GM18858 (cell line): ENCODE results near the gene TIGD3.

Experiments used
- ATAC-seq: cut with Tn5 transposase; IDR thresholded peaks from one replicate; pipeline ENCODE4 v1.9.1; 2021; ENCODE audit not compliant: unreplicated experiment

Gene TIGD3

DNA sequence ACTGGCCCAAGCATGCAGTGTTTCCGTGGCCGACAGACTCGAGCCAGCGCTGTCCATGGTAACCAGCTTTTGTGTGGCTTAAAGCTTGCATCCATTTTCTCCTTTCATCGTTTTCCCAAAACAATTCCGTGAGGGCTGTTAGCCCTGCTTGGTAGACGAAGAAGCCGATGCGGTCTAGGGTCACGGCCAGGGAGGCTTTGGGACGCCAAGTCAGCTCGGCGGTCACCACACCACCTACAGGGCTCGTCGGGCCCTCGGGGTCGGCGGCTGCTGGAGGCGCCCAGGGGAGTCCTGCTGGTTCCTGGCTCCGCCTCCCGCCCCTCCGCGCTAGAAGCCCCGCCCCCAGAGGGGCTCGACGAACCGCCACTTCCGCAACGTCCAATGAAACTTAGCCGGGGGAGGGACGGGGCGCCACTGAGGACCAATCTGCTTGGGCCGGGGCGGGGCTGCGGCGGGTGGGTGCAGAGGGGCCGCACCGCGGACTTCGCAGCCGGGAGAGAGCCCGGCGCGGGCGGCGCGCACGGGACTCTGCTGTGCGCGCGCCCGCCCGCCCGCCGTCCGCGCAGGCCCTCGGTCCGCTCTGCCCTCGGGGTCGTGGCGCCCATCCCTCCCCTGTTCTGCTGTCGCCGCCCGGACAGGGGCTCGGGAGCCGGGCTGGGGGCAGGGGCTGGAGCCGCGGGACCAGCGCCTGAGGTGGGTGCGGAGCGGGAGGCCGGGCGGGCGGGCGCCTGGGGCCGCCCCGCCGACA, at the start of gene TIGD3:
Gene TIGD3 (plus strand): TSS at position 487 of the 748 bp plus-strand sequence. CDS start 1,058 bp downstream, outside the sequence.
- peak; percentile 52 for ATAC-seq

DNA sequence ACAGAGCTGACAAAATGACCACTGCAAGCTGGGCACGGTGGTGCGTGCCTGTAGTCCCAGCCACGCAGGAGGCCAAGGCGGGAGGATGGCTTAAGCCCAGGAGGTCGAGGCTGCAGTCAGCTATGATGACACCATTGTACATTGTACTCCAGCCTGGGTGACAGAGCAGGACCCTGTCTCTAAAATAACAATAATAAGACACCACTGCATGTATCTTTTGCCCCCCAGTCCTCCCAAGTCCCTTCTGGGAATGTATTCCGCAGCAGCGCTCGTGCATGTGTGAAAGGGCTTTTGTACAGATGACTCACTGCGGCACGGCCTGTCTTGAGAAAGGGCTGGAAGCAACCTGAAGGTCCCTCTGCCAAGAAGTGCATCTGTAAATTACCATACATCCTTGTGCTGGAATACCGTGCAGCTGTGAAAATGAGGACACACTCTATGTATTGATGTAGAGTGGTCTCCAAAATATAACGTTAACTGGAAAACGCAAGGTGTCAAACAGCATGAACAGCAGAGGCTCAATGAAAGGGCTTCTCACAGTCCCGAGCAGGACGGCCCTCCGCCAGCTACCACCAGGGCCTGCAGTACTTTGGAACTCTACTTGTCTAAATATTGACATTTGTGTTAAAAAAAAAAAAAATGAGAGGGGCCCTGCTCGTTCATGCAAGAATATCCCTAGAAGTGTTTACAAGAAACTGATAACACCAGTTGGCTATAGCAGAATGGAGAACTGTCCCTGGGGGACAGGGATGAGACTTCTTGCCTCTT, 48.9 kb upstream of the TIGD3 start:
- ATAC-seq, result no peak

DNA sequence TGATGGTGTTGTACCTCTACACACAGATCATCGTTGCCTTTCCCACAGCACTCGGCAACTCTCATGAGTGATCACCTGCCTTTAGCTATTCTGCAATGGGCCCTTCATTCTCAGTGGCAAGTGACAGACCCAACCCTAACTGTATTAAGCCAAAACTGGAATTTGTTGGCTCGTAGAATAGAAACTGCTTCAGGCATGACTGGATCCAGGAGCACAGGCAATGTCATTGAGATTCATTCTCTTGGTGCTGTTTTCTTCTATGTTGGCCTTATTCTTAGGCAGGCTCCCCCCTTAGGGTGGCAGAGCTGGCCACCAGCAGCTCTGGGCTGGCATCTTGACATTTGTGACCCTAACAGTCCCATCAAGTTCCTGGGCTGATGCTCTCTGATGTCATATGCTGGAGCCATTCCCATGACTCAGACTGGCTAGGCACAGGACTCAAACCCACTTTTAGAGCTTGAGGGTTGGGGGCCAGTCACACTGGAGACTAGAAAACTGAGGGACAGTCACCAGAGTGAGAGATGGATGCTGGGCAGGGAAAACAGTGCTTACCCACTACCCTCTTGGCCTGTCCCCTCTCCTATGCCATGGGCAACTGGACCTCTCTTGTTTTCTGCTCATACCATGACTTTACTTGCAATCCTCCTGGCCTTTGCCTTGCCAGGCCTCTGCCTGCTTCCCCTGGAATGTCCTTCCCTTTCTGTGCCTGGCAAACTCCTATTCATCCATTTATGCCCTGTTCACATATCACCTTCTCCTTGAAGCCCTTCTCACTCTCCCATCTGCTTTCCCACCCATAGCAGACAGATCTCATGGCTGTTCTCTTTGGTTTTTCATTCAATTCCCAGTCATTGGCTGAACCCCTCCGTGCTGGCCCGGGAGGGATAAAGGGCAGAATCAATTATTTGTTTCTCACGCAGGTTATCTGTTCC, 47.0 kb upstream of the TIGD3 start:
- no peak for ATAC-seq

- ATAC-seq, result no peak
Observed at GRCh38 chr11:65308281-65308891, 46.2 kb upstream of the TIGD3 start.

DNA sequence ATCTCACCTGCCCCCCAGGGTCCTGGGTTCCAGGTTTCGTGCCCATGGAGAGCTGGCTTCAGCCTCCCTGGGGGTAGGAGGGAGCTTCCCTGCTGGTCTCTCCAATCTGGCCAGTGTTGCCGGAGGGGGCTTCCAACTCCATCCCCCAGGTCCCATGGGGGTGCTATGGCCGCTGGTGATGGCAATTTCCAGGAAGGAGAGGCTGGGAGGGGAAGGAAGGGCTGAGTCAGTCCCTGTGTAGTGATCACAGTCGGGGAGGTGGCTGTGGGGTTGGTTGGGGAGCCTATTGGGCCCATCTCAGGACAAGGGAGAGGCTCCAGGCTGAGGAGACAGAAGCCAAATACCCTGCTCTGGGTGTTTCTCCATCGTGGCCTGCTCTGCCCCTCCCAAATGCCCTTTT, 45.5 kb upstream of the TIGD3 start:
- no peak for ATAC-seq

DNA sequence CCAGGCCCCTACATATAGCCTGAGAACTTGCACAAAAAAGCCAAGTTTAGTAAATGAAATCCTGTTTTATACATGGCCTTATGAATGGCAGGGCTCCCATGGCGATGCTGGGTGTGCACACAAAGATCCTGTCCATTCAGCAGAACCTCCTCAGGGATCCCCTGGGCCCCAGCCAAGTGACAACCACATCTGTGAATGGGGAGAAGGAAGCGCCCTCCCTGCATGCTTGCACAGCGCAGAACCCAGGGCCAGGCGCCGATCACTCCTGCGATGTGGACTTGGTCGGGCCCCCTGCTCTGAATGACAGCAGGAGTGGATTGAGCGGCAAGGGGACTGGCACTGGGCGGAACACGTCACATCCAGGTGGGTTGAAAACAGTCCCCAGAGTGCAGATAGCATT, 44.3 kb upstream of the TIGD3 start:
- ATAC-seq, result no peak

- ATAC-seq, result no peak
Observed at GRCh38 chr11:65310736-65311135, 43.8 kb upstream of the TIGD3 start.

GRCh38 chr11:65311170-65311678, 43.3 kb upstream of the TIGD3 start:
- no peak for ATAC-seq

GRCh38 chr11:65314501-65315203, 39.9 kb upstream of the TIGD3 start, which contains the start of gene CDC42EP2:
Gene CDC42EP2 (plus strand): TSS chr11:65314866. CDS start chr11:65320899, 6,033 bp downstream.
- peak; percentile 47 for ATAC-seq

DNA sequence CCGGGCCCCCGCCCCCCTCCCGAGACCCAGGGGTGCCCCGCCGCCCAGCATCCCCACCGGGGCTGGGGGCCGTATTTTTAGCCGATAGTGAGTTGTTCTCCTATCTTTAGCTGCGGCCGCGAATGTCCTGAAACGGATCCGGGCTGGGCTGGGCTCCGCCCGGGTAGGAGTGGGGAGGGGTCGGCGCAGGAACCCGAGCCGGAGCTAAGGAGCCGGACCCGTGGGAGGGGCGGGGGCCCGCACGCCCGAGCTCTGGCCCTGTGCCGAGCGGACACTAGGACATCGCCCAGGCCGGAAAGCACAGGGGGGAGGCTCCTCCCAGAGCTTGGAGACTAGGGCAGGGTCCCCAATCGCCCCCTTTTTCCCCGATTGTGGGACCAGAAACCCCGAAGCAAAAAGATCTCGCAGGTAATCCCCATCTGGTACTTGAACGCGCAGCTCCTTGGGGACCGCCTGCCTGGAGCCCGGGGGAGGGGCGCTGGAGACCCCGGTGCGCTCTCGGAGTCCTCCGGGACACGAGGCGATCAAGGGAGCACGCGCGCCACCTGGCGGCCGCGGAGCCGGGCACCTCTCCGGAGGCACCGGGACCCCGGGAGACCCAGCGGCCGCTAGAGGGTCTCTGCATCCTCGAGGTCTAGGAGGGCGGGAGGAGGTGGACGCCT, 39.2 kb upstream of the TIGD3 start:
- no peak for ATAC-seq

GRCh38 chr11:65315866-65316226, 38.7 kb upstream of the TIGD3 start:
- no peak for ATAC-seq

- ATAC-seq, result no peak
Observed at GRCh38 chr11:65316227-65317024, 38.1 kb upstream of the TIGD3 start.

GRCh38 chr11:65317025-65317786, 37.3 kb upstream of the TIGD3 start:
- ATAC-seq, result no peak

DNA sequence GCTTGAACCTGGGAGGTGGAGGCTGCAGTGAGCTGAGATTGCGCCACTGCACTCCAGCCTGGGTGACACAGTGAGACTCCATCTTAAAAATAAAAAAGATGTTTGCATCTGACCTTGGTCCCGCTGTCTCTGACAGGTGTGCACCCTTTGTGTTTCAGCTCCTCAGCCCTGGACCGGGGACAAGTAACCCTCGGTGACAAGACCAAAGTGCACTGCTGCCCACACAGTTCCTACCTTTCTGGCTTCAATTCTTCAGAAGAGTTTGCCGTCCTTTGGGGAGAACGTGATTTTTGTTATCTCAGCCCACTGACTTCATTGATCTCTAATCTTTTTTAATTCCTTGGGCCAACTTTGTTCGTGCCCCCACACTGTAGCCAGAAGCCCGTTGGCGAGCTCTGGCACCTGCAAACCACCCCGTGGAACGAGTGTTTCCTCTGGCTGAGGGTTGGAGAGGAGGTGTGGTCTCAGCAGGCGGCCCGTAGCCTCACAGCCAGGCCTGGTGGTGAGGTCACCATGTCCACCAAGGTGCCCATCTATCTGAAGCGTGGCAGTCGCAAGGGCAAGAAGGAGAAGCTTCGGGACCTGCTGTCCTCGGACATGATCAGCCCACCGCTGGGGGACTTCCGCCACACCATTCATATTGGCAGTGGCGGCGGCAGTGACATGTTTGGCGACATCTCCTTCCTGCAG, 34.0 kb upstream of the TIGD3 start:
- ATAC-seq, result no peak

DNA sequence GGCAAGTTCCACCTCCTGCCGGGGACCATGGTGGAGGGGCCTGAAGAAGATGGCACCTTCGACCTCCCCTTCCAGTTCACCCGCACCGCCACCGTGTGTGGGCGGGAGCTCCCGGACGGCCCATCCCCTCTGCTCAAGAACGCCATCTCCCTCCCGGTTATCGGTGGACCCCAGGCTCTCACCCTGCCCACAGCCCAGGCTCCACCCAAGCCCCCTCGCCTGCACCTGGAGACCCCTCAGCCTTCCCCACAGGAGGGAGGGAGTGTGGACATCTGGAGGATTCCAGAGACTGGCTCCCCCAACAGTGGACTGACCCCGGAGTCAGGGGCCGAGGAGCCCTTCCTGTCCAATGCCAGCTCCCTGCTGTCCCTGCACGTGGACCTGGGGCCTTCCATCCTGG, 33.5 kb upstream of the TIGD3 start:
- no peak for ATAC-seq

- ATAC-seq, result no peak
Observed at GRCh38 chr11:65321828-65322485, 32.6 kb upstream of the TIGD3 start.

GRCh38 chr11:65323813-65324212, 30.7 kb upstream of the TIGD3 start:
- ATAC-seq, result no peak
